Measurements from ENCODE around the gene CBFA2T3. TPM values are rescaled to one million over a fixed set of nuclear protein-coding genes. Genes with fewer than 3 reads are reported as not detected.

The CBFA2T3 gene
- total RNA-seq, 4 donors from 2014 or later = 0.78 to 5.0 (median 2.8) TPM

DNA sequence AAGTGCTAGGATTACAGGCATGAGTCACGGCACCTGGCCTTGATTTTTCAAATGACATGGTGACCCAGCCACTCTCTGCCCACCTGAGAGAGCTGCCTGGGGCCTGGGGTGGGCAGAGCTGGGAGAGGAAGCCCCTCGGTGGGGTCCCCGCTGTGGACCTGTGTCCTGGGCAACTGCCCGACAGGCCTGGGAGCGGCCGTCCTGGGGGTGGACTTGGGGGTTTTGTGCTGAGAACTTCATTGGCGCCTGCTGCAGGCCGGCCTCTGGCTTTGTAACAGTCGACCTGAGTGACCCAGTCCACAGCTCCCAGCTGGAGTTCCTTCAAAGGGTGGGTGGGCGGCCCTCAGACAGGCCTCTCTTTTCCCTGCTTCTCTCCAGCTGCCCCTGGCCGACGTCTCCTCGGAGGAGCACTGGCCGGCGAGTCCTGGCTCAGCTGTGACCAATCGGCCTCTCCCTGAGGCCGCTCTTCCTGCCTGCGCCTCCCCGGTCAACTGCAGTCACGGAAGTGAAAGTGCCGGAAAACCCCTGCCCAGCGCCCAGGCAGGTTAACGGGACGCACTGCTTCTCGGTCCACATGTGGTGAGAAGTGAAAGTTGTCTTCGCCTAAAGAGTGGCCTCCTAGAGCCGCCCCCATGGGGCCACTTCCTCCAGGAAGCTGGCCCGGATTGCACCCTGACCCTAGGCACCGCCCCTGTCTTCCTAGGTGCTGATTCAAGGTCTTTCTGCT lies 5.5 kb downstream of the CBFA2T3 start:
- Histone ChIP-seq H3K27ac (no peak overlapping the region), H3K9me3 (no peaks in the 10 kb centered on the region), H3K4me3 (no peak overlapping the region), H3K36me3 (no peaks in the 10 kb centered on the region), H3K27me3 (peaks cover 0 to 79% of the 10 kb centered on the region in 2 donors), H3K4me1 (peaks cover 0 to 4% (median 0%) of the 10 kb centered on the region in 4 donors)
- DNase-seq (ENCODE audit: low spot score in 2 of 2) = no peak
- WGBS, 2 donors = 69 to 73% methylated on average over 18 to 29 of the region's 29 CpGs
- TF ChIP-seq EP300 (IDR thresholded peaks at IDR 0.05) (no peak), POLR2A (IDR thresholded peaks at IDR 0.05) (no peak)
- TF ChIP-seq, protein P1, sequence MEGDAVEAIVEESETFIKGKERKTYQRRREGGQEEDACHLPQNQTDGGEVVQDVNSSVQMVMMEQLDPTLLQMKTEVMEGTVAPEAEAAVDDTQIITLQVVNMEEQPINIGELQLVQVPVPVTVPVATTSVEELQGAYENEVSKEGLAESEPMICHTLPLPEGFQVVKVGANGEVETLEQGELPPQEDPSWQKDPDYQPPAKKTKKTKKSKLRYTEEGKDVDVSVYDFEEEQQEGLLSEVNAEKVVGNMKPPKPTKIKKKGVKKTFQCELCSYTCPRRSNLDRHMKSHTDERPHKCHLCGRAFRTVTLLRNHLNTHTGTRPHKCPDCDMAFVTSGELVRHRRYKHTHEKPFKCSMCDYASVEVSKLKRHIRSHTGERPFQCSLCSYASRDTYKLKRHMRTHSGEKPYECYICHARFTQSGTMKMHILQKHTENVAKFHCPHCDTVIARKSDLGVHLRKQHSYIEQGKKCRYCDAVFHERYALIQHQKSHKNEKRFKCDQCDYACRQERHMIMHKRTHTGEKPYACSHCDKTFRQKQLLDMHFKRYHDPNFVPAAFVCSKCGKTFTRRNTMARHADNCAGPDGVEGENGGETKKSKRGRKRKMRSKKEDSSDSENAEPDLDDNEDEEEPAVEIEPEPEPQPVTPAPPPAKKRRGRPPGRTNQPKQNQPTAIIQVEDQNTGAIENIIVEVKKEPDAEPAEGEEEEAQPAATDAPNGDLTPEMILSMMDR (IDR thresholded peaks at IDR 0.05) = no peak

DNA sequence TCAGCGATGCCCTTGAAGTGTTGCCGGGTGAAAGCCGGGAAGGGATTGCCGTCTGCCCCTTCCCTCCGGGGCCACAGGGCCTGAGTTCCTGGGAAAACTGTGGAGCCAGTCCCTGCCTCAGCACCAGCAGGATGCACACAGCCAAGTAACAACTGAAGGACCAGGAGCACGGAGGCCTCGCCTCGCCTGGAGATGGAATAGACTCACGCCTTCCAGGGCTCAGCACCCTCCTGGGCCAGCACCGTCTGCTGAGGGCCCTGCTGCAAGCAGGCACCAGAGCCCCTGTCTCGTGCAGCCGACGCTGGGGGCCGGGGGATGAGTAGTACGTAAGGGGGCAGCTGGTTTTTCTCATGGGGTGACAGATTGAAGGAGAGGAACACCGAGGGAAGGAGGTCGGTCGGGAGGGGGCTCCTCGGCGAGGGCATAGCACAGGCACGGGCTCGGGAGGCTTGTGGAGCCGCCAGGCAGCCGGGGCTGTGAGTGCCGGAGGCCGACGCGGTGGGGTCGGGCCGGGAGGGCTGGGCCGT lies 6.4 kb downstream of the CBFA2T3 start:
- Histone ChIP-seq H3K4me1 (no peaks in the 10 kb centered on the region), H3K27ac (no peak overlapping the region), H3K27me3 (peaks cover 0 to 73% of the 10 kb centered on the region in 2 donors), H3K4me3 (no peak overlapping the region), H3K9me3 (no peaks in the 10 kb centered on the region), H3K36me3 (no peaks in the 10 kb centered on the region)
- WGBS, 2 donors = 68 to 82% methylated on average over 29 to 31 of the region's 31 CpGs
- DNase-seq (ENCODE audit: low spot score in 2 of 2) = no peak
- TF ChIP-seq, protein P1 (IDR thresholded peaks at IDR 0.05) = no peak
- TF ChIP-seq EP300 (IDR thresholded peaks at IDR 0.05) (no peak), POLR2A (IDR thresholded peaks at IDR 0.05) (no peak)

DNA sequence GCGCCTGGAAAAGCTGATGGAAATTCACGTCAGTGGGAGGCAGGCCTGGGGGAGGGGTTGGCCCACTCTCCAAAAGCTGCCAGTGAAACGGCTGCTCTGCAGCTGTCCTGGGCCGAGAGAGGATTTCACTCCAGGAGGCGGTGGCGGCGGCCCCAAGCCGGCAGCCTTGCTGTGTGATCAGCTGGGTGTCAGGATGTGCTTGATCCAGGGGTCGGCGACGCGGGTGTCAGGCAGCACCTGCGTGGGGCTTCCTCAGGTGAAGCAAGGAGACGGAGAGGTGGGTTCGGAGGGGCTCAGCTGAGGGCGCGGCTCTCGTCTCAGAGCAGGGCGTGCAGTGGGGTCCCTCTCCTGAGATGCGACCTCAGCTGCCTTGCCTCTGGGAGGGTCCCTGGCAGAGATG lies 7.0 kb downstream of the CBFA2T3 start:
- Histone ChIP-seq H3K4me1 (no peaks in the 10 kb centered on the region), H3K9me3 (no peaks in the 10 kb centered on the region), H3K36me3 (no peaks in the 10 kb centered on the region), H3K4me3 (no peak overlapping the region), H3K27ac (no peak overlapping the region), H3K27me3 (peaks cover 0 to 69% of the 10 kb centered on the region in 2 donors)
- no peak for DNase-seq (ENCODE audit: low spot score in 2 of 2)
- TF ChIP-seq EP300 (IDR thresholded peaks at IDR 0.05) (no peak), POLR2A (IDR thresholded peaks at IDR 0.05) (no peak)
- TF ChIP-seq, protein P1 (IDR thresholded peaks at IDR 0.05) = no peak
- 81% methylated on average over 19 to 20 of the region's 20 CpGs for WGBS, 2 donors

DNA sequence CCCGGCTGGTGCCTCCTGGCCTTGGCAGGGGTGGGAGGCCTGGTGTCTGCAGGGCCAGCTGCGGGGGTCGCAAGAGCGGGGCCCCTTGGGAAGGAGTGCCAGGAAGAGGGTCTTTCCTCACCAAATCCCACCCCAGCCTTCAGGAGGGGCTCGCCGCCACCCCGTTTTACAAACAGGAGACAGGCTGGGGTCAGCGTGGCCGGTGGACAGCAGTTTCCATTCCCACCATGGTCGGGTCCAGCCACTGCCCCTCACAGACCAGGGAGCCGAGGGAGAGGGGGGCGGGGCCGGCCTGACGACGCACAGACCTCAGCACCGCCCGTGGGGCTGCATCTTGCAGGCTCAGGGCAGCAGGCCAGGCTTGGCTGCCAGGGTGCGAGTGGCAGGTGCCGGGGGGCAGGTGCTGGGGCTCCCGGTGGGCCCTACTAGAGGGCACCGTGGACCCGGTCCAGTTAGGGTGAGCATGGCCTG lies 7.6 kb downstream of the CBFA2T3 start:
- Histone ChIP-seq H3K27me3 (peaks cover 0 to 62% of the 10 kb centered on the region in 2 donors), H3K27ac (no peak overlapping the region), H3K4me3 (no peak overlapping the region), H3K9me3 (no peaks in the 10 kb centered on the region), H3K4me1 (no peaks in the 10 kb centered on the region), H3K36me3 (no peaks in the 10 kb centered on the region)
- WGBS, 2 donors = 35 to 68% methylated on average over 18 to 21 of the region's 22 CpGs
- DNase-seq (ENCODE audit: low spot score in 2 of 2) = no peak
- TF ChIP-seq, protein P1 (IDR thresholded peaks at IDR 0.05) = no peak
- TF ChIP-seq POLR2A (IDR thresholded peaks at IDR 0.05) = no peak
- no peak for TF ChIP-seq EP300 (IDR thresholded peaks at IDR 0.05)

DNA sequence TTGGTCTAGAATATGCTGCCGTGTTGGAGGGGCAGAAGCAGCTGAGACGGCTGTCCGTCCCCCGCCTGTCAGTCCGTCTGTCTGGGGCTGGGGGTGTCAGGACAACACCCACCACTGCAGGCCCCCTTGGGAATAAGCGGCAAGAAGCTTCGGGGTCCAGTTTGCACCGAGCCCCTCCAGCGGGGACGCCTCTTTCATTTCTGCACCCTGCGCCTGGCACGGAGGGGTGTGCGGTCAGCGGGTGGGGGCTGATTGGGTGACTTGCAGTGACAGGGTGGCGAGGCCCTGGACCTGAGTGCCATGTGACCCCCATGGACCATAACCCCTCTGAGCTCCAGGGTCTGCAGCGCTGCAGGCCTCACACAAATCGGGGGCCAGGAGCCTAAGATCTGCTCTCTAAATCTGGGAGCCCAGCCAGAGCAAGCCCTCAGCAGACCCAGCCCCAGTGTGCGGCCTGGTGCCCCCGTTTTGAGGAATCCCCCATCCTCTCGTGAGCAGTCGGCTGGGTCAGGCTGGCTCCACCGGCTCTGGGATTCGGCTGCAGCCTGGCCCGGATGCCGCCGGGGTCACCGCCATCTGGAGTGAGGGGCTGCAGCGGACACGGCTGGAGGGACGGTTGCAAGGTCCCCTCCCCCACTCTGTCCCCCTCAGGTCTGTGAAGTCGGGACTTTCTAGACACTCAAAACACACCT lies 8.3 kb downstream of the CBFA2T3 start:
- no peak for DNase-seq (ENCODE audit: low spot score in 2 of 2)
- Histone ChIP-seq H3K27ac (no peak overlapping the region), H3K9me3 (no peaks in the 10 kb centered on the region), H3K36me3 (no peaks in the 10 kb centered on the region), H3K4me1 (no peaks in the 10 kb centered on the region), H3K4me3 (no peak overlapping the region), H3K27me3 (peaks cover 0 to 56% of the 10 kb centered on the region in 2 donors)
- TF ChIP-seq POLR2A (IDR thresholded peaks at IDR 0.05) (no peak), EP300 (IDR thresholded peaks at IDR 0.05) (no peak)
- TF ChIP-seq, protein P1 (IDR thresholded peaks at IDR 0.05) = no peak
- 66 to 86% methylated on average over 18 to 26 of the region's 31 CpGs for WGBS, 2 donors

Data from tibial nerve (tissue), 4 donors.